GM21515 (cell line): Measurements from ENCODE around the gene RUNX1.

Source experiments
- ATAC-seq: cut with Tn5 transposase; IDR thresholded peaks from one replicate; pipeline ENCODE4 v1.9.1; 2021; ENCODE audit not compliant: unreplicated experiment

Gene RUNX1

DNA sequence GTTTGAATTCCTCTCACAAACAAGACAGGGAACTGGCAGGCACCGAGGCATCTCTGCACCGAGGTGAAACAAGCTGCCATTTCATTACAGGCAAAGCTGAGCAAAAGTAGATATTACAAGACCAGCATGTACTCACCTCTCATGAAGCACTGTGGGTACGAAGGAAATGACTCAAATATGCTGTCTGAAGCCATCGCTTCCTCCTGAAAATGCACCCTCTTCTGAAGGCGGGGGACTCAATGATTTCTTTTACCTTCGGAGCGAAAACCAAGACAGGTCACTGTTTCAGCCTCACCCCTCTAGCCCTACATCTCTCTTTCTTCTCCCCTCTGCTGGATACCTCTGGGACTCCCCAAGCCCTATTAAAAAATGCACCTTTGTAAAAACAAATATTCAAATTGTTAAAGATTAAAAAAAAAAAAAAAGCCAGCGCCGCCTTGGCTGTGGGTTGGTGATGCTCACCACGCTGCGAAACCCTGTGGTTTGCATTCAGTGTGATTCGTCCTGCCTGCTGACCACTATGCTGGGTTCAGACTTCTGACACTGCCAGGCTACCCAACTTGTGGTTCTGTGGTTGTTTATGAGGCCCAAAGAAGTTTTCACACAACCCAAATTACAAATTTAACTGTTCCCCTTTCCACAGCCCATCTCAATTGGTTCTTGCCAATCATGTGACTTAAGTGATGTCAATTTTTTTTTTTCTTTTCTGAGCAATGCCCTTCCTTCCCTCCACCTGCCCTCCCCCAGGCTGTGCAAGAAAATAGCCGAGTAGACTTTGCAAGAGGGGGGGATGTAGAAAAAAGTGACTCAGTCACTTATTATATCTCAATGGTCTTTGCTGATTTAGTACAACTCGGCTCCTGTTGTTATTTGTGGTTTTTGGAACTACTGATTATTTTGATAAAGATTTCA is at the start of gene RUNX1:
Gene RUNX1, minus strand, starts transcription at position 597 of the 912 bp plus-strand sequence.
- ATAC-seq, result peak; percentile 50

DNA sequence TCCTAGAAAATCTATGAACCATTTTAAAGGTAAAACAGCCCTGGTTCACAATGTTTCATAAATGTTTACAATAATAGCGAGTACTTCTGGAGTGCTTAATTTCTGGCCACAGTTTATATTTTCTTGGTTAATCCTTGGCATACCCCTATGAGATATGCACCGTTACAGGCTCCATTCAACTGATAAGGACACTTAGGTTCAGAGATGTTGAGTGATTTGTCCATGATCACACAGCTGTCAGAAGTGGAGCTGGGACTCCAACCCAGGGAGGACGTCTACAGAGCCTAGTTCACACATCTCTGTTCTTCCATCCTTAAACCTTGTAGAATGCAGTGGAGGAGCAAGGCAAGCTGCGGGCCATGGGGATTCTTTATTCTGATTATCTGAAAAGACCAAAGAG is 48.4 kb upstream of the RUNX1 start:
- ATAC-seq, result no peak

DNA sequence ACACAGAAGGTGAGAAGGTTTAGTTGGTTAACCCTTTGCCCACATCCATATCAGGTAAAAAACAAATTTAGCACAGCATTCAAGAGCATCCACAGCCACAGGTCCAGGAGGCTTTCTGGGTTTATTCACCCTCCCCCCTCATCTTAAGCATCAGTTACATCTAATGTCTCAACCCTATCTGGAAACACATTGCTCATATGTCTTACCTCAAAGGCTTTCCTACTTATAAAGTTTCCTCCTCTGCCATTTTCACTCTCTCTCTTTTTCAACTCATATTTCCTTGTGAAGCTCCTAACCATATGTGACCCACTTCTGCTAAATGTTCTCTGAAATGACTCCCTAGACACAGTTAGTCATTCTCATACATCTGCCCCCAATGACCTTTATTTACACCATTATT is 47.9 kb upstream of the RUNX1 start:
- ATAC-seq, result no peak

DNA sequence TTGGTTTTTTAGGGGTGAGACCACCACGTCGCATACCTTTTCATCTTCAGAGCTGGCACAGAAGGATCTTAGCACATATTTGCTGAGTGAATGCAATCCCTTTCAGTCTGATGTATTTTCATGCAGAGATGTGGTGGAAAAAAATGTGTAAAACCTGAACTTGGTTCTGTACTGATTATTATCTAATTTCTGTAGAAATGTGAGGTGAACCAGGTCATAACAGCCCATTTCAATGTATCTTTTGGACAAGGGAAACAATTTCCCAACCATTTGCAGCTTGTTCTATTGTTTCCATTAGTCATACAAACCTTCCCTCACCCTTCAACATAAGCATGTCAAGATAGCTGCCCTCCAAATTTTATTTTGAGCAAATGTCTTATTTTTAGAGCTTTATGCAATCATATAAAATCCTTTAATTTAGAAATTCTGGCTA is 46.8 kb upstream of the RUNX1 start:
- ATAC-seq, result no peak

DNA sequence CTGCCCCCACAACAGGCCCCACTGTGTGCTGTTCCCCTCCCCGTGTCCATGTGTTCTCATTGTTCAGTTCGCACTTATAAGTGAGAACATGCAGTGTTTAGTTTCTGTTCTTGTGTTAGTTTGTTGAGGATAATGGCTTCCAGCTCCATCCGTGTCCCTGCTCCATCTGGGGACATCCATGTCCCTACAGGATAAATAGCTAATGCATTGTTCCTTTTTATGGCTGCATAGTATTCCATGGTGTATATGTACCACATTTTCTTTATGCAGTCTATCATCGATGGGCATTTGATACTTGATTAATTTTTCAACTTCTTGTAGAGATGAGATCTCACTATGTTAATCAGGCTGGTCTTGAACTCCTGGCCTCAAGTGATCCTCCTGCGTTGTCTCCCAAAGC is 44.4 kb upstream of the RUNX1 start:
- no peak for ATAC-seq

DNA sequence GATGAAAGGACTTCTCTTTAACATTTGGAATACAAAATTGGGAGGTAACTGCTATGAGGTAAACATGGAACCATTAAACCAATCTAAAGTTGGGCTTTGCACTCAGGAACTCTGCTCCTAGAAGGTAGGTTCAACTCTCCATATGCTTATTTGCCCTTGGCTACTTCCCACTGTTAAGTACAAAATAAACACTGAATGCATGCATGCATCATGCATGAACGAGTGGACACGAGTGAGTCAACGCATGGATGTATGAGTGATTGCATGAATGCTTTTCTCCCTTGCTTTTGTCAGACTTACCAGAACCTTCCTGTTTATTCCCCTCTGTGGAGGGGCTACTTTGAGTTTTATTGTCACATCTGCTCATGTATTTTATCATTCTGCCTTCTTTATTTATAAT is 42.4 kb upstream of the RUNX1 start:
- no peak for ATAC-seq

DNA sequence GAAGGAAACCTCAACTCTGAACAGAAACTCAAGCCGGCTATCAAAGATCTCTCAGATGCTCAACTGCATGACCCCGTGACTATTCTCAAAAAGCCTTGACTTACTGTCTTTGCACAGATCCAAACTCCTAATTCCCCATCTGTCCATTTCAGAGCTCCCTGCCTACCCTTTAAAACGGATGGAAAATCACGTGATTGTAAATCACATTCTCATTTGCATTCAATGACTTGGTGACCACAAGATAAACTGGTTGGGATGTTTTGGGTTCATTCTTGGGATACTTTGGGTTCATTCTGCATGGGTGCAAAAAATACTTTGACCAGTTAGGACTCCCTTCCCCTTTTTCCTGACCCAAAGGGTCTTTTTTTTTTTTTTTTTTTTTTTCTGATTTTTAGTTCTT is 41.3 kb upstream of the RUNX1 start:
- no peak for ATAC-seq

DNA sequence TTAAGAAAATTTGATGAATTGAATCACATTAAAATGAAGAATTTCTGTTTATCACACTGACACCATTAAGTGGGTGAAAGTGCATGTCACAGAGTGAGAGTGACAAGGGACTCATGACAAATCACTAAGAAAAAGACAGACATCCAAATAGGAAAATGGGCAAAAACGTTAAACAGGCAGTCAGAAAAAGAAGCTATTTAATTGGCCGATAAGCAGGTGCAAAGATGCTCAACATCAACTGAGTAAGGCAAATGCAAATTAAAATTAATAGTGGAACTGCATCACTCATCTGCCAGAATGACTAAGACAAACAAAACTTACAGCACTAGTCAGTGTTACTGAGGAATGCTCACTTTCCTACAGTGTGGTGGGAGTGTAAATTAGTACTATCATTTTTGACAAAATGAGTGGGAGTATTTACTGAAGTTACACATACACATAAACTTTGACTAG is 39.2 kb upstream of the RUNX1 start:
- no peak for ATAC-seq

DNA sequence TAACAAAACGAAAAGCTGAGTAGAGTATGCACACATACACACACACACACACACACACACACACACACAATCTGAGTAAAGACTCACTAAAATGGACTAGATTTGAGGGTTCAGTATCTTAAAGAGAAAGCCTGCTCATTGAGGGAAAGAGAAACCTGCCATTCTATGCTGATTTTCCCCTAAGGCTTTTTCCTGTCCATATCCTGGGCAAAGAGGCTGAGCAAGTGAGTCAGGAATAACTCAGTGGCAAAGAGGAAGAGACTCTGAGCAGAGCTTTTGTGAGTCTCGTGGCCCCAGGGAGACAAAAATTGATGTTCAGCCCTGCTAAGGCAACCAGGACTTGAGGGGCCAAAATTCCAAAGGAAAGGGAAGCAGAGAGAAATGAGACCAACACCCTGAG is 37.3 kb upstream of the RUNX1 start:
- no peak for ATAC-seq

DNA sequence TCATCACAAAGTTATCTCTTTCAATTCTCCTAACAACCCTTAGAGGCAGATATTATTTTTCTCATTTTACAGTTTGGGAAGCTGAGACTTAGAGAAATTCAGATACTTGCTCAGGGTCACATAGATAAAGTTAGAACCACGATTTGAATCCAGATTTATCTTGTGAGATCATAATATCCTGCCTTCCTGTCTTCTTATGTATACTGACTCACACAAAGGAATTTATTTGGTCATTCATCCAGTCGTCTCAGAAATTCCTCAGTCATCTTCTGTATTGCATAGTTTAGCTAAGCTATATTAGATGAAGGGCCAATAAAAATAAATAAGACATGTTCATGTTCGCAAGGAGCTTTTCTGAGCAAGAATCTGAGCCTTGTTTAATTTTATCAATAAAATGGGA is 35.8 kb upstream of the RUNX1 start:
- ATAC-seq, result no peak

DNA sequence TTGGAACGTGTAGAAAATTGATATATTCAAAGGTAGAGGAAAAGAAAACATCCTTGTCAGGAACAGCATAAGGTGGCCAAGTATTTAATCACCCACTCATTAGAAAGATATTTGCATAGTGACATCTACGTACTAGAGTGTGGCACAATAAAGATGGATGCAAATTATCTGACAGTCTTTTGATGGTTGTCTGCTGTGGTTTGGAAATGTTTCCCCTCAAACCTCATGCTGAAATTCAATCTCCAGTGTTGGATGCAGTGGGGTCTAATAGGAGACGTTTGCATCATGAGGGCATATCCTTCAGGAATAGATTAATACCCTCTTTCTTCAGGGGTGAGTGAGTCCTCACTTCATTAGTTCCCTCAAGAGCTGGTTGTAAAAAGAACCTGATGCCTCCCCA is 34.1 kb upstream of the RUNX1 start:
- ATAC-seq, result no peak

DNA sequence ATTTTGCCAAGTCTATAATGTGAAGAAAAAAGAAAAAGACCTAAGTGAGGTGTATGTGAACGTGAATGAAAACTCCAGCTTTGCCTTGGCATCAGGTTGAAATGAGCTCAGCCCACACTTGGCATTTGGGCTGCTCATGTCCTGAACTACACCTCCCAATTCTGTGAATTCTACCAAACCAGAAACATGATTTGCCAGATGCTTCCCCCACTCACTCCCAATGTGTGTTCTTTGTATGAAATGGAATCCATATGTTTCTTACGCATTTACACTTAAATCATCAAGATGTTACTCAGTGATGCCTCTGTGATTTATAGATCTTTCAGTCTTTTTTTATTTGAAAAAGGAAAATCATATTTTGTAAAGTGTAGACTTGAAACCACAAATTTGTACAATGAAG is 32.8 kb upstream of the RUNX1 start:
- ATAC-seq, result no peak

DNA sequence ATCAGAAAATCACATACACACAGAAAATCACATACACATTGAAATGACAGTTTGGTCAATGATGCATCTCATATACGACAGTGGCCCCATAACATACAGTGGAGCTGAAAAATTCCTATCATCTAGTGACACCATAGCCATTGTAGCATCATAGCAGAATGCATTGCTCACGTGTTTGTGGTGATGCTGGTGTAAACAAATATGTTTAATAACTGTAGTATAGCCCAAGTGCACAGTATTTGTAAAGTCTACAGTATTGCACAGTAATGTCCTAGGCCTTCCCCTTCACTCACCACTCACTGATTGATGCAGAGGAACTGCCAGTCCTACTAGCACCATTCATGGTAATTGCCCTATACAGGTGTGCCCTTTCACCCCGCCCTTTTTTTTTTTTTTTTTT is 30.1 kb upstream of the RUNX1 start:
- ATAC-seq, result no peak

DNA sequence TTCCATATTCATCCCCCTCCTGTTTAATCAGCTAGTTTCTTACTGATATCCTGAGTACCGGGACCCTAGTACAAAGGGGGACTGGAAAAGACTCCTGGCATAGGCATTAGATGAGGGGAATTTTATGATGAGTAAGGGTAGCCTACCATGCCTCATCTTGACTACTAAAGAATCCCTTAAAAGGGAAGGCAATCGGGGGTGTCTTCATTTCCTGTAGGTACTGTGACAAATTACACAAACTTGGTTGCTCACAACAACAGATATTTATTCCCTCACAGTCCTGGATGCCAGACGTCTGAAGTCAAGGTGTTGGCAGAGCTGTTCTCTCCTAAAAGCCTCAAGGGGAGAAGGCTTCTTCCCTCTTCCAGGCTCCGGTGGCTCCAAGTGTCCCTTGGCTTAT is 28.9 kb upstream of the RUNX1 start:
- ATAC-seq, result no peak

DNA sequence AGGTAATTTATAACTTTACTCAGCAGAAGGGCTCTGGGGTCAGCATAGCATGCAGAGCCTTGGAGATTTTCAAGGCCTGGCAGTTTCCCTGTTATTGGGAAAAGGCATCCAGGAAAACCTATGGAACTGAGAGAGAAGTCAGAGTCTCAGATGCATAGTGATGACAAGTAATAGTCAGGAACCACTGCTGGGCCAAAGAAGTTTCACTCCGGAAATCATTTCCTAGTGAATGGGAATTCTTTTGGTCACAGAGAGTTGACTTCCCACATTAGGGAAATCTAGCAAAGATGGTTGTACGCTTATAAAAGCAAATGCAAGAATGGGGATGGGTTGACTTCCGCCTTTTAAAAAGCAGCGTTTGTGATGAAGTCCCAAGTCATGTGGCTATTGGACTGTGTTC is 28.4 kb upstream of the RUNX1 start:
- ATAC-seq, result no peak

DNA sequence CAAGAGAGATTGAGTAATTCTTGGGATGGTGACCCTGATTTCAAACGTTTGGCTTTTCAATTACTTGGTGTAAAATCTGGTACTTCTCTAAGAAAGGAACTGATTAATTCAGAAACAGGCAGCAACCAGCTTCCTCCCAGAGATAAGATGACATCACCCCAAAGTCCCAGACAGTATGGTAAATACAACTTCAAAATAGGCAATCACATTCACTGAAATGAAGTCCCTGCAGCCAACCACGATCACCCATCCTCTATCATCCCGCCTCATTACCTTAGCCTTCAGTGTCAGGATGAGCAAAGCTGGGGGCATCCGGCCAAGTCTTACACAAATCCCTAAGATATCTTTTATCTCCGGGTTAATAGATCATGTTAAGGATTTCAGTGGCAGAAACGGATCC is 26.4 kb upstream of the RUNX1 start:
- ATAC-seq, result no peak

DNA sequence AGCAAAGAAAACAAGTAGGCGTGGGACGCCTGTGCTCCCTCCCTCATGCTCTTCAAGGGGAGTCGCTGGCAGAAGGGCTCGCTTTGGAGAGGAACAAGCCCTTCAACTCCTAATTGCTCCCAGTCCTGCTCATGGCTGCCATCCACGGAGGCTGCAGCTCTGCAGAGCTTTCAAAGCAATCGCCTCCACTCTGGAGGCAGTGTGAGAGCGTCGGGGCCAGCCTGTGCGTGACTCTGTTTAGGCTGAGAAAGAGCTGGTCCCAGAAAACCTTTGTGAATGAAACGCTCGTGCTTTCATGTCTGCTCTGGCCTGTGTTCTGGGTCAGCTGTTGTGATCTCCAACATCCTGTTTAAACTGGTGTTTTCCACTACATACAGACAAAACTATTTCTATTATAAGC is 23.9 kb upstream of the RUNX1 start:
- ATAC-seq, result no peak

DNA sequence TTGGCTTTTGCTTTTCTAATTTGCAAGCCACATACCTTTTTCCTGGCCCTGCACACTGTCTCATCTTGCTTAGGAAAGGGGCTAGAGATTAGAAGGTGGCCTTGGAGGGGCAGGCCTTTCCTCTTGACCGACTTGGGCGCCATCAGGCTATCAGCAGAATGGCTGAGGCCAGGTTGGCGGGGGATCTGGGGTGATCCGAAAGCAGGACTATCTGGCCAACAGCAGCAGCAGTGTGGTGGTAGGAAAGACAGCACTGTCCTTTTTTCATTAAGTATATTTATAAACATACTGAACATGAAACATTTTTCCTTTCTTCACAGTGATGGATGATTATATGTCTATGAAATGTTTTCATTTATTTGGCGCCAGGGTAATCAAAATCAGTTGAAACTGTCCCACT is 23.5 kb upstream of the RUNX1 start:
- ATAC-seq, result no peak

DNA sequence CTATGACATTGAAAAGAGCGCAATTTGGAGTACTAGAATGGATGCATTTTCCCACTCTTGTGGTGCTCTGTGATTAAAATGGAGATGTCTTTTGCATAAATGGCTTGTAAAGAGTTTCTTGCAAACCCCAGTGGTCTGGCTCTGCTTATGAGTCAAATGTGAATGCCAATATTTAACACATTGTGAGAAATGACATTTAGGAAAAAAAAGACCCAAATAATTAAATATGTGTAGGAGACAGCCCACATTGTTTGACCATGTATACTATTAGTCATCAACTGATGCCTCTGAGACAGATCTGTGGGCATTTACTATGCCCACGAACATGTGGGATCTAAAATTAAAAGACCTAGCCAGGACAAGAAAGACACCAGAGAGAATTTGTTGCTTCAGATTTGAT is 22.2 kb upstream of the RUNX1 start:
- no peak for ATAC-seq

DNA sequence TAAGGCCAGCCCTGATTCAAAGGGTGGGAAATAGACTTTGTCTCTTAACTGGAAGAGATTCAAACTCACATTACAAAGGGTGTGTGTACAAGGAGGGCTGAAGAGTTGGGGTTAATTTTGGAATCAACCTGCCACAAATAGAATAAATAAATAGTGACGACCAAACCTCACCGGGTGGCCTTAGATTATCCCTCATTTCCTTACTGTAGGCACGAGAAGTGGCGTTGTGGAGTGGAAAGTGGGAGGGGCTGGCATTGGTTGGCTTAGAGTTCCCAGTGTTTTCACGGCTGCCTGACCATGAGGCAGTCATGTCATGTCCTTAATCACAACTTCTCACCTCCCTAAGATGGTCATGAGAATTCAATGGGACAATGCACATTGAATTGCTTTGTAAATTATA is 21.3 kb upstream of the RUNX1 start:
- ATAC-seq, result no peak

DNA sequence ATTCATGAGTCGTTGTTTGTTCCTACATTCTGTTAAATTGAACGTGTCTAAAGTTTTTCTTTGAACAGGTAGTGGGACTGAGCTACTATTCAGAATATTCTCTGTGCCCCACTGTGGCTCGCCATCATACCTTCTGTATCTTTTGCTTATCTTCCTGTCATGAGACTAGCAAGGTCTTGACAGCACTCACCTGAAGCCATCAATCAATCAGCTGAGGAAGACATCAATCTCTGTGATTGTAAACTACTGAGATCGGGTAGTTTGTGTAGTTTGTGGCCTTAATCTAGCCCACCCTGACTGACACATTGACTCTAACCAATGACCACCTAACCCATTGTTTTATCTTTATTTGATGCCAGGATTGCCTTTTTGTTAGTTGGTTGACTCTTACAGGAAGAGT is 17.7 kb upstream of the RUNX1 start:
- no peak for ATAC-seq

DNA sequence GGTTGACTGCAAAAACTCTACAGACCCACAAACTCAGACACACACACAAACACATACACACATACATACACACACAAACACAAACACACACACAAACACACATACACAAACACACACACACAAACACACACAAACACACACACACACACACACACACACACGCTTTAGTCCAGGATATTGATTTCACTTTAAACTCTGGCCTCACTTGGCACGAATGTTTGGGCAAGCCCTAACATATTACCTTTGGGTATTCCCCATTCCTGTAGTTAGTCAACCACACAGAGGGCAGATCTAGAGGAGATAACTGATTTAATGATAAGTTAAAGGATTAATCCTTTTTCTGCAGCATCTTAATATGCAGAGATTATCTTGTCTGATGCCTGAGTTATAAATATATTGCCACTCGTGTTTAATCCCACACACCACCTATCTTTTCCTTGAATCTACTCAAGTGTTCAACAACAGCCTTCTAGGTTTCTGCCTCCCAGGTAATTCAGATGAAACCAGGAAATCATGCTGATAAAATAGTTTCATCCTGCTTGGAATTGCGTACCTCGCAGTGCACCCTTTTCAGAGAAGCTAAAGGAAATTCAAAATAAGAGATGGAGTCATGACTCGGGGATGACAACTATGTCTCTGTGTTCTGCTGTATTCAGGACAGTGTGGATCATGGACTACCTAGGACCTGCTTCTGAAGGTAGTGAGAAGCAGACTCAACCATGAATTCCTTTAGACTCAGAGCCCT is 14.5 kb upstream of the RUNX1 start:
- no peak for ATAC-seq
